GM12878 (cell line): Measurements from ENCODE around the gene GJC1. TPM values are rescaled to one million over a fixed set of nuclear protein-coding genes. Genes with fewer than 3 reads are reported as not detected.

Source experiments
- ATAC-seq: fragments of 200-7000 bp; cut with Tn5 transposase; 3 replicates; pipeline ENCODE4 v1.9.1; 2020; ENCODE audit warnings: mild to moderate bottlenecking, moderate library complexity
- BruUV-seq: library from RNA; stranded (reverse); fragments of 400-500 nt; replicated peaks from 2 replicates; lab custom pipeline; 2021; lab: Mats Ljungman, UMichigan
- CTCF ChIA-PET: fragments of 300-600 bp; sonication (Branson Sonifier 250); formaldehyde crosslinking; extraction: SDS; loops from one replicate; lab custom pipeline; 2021; ENCODE audit warnings: inconsistent platforms; lab: Yijun Ruan, JAX
- POLR2A ChIA-PET: fragments of 350-600 bp; formaldehyde crosslinking; extraction: SDS; loops from one replicate; lab custom pipeline; 2021; ENCODE audit warnings: inconsistent platforms; lab: Charles Lee
- RAD21 ChIA-PET: fragments of 300-600 bp; sonication (Branson Sonifier 250); formaldehyde crosslinking; loops from one replicate; lab custom pipeline; 2023; ENCODE audit warnings: antibody characterized with exemption; ENCODE audit not compliant: unreplicated experiment; lab: Charles Lee
- SMC1A ChIA-PET: fragments of 300-600 bp; sonication (Branson Sonifier 250); formaldehyde crosslinking; loops from one replicate; lab custom pipeline; 2023; ENCODE audit not compliant: unreplicated experiment, uncharacterized antibody; lab: Charles Lee
- DNase-seq: peaks from one replicate; pipeline ENCODE4 v3.0.0-alpha.2; 2011; ENCODE audit warnings: low read depth, low spot score
- FAIRE-seq: peaks from 3 replicates; lab custom pipeline; 2011; peaks lifted over from hg19 to GRCh38; lab: Jason Lieb, UNC
- H2AFZ ChIP-seq: 2 replicates; pipeline ENCODE4 v1.6.0; 2011; ENCODE audit warnings: low read depth, low read length, control low read depth; ENCODE audit not compliant: control insufficient read depth
- H3K27ac ChIP-seq: 2 replicates; pipeline ENCODE4 v1.5.1; 2011; ENCODE audit warnings: control low read depth; ENCODE audit not compliant: control insufficient read depth, insufficient read depth
- H3K27me3 ChIP-seq, 2 experiments: replicated peaks in 1 of 2; 2 replicates each; pipeline versions ENCODE4 v1.6.0 to v1.6.1; 2011; ENCODE audit warnings: low read length in 1 of 2; ENCODE audit not compliant: control insufficient read depth in 2 of 2, insufficient read depth in 2 of 2
- H3K36me3 ChIP-seq, 2 experiments: 2 replicates each; pipeline ENCODE4 v1.5.1; 2011; ENCODE audit warnings: low read length in 1 of 2; ENCODE audit not compliant: control insufficient read depth in 2 of 2, insufficient read depth in 2 of 2
- H3K4me1 ChIP-seq: 2 replicates; pipeline ENCODE4 v1.6.1; 2011; ENCODE audit warnings: mild to moderate bottlenecking, low read length, moderate library complexity, mixed read lengths; ENCODE audit not compliant: control insufficient read depth, insufficient read depth
- H3K4me2 ChIP-seq: 2 replicates; pipeline ENCODE4 v1.6.0; 2011; ENCODE audit warnings: control low read depth; ENCODE audit not compliant: control insufficient read depth, insufficient read depth
- H3K4me3 ChIP-seq: fragments of 200-600 bp; sonication (generic); 2 replicates; pipeline ENCODE4 v1.5.1; 2016
- H3K79me2 ChIP-seq: 2 replicates; pipeline ENCODE4 v1.6.0; 2011; ENCODE audit warnings: low read length; ENCODE audit not compliant: control insufficient read depth, insufficient read depth
- H3K9ac ChIP-seq: 2 replicates; pipeline ENCODE4 v1.8.0; 2011; ENCODE audit warnings: low read length, control low read depth, mixed read lengths; ENCODE audit not compliant: control insufficient read depth, insufficient read depth
- H3K9me3 ChIP-seq: replicated peaks from 3 replicates; pipeline ENCODE4 v1.5.1; 2011; ENCODE audit warnings: mild to moderate bottlenecking, low read length; ENCODE audit not compliant: control insufficient read depth, insufficient read depth
- H4K20me1 ChIP-seq: 2 replicates; pipeline ENCODE4 v1.6.0; 2011; ENCODE audit not compliant: control insufficient read depth, insufficient read depth
- ATF3 ChIP-seq: IDR thresholded peaks from 2 replicates; pipeline ENCODE4 v1.6.1; 2011; ENCODE audit warnings: low read depth, mild to moderate bottlenecking, low read length, moderate library complexity, borderline replicate concordance; ENCODE audit errors: extremely low read depth
- CREB1 ChIP-seq: IDR thresholded peaks from 2 replicates; pipeline ENCODE4 v1.6.1; 2012; ENCODE audit warnings: low read depth, mild to moderate bottlenecking, inconsistent platforms
- E2F4 ChIP-seq: IDR thresholded peaks from 2 replicates; pipeline ENCODE4 v1.6.1; 2012; ENCODE audit warnings: low read depth, low read length, improper control_type of control experiment
- FOXM1 ChIP-seq: IDR thresholded peaks from 2 replicates; pipeline ENCODE4 v1.6.1; 2012; ENCODE audit warnings: low read depth, mild to moderate bottlenecking, inconsistent platforms, low read length, moderate library complexity
- KDM1A ChIP-seq: fragments of 200-600 bp; sonication (generic); IDR thresholded peaks from 2 replicates; pipeline ENCODE4 v1.6.1; 2016; ENCODE audit warnings: borderline replicate concordance
- MAX ChIP-seq: IDR thresholded peaks from 2 replicates; pipeline ENCODE4 v1.6.1; 2012; ENCODE audit warnings: low read depth, low read length, improper control_type of control experiment
- NFYA ChIP-seq: IDR thresholded peaks from 2 replicates; pipeline ENCODE4 v1.6.1; 2011; ENCODE audit warnings: low read depth, mild to moderate bottlenecking, low read length, improper control_type of control experiment, borderline replicate concordance
- NFYB ChIP-seq: IDR thresholded peaks from 2 replicates; pipeline ENCODE4 v1.6.1; 2011; ENCODE audit warnings: low read depth, mild to moderate bottlenecking, low read length, improper control_type of control experiment, moderate library complexity; ENCODE audit not compliant: insufficient read depth
- PAX8 ChIP-seq: fragments of 450-650 bp; IDR thresholded peaks from 2 replicates; pipeline ENCODE4 v1.6.1; 2017; ENCODE audit warnings: mild to moderate bottlenecking, moderate library complexity
- PKNOX1 ChIP-seq: fragments of 450-650 bp; IDR thresholded peaks from 2 replicates; pipeline ENCODE4 v1.6.1; 2016; ENCODE audit warnings: mild to moderate bottlenecking
- SRF ChIP-seq, 2 experiments: IDR thresholded peaks; 2 replicates each; pipeline ENCODE4 v1.6.1; 2011; ENCODE audit warnings: low read depth in 2 of 2, low read length in 2 of 2, mild to moderate bottlenecking in 1 of 2, moderate library complexity in 1 of 2
- SUPT20H ChIP-seq: IDR thresholded peaks from 2 replicates; pipeline ENCODE4 v1.6.1; 2011; ENCODE audit warnings: low read depth, mild to moderate bottlenecking, low read length, moderate library complexity, borderline replicate concordance; ENCODE audit not compliant: control insufficient read depth
- ZNF24 ChIP-seq: fragments of 450-650 bp; IDR thresholded peaks from 2 replicates; pipeline ENCODE4 v1.6.1; 2017; ENCODE audit warnings: antibody characterized with exemption, mild to moderate bottlenecking
- ZNF687 ChIP-seq: fragments of 450-650 bp; IDR thresholded peaks from 2 replicates; pipeline ENCODE4 v1.6.1; 2017; ENCODE audit warnings: mild to moderate bottlenecking, moderate library complexity
- WGBS: methylation state at CpG from one replicate; pipeline ENCODE4 v1.1.6; 2016; ENCODE audit warnings: low lambda C conversion rate; ENCODE audit not compliant: insufficient replicate concordance, insufficient coverage; ENCODE audit errors: missing lambda C conversion rate; 5-methylcytosine and 5-hydroxymethylcytosine counted together
- in situ Hi-C: fragments of 300-500 bp; cut with MboI; formaldehyde crosslinking; loops from 9 replicates; pipeline ENCODE4 v1.14.3; 2018; ENCODE audit warnings: mixed read lengths
- intact Hi-C: fragments of 100-400 bp; cut with micrococcal nuclease; formaldehyde crosslinking; loops from one replicate; pipeline ENCODE4 v1.14.2; 2022; ENCODE audit not compliant: unreplicated experiment
- polyA plus RNA-seq, 11 experiments: library from polyadenylated mRNA; depleted of rRNA in 4 of 11; unstranded in 6 of 11; stranded (reverse) in 5 of 11; fragments of >200 nt; fragmentation: Nextera tagmentation in 4 of 11; fragmentation: Illumina TruSeq in 1 of 11; extraction: Ambion mirVana in 4 of 11; extraction: Trizol in 1 of 11; gene quantifications; 1 replicate in 1 of 11; 2 replicates in 10 of 11; pipeline versions ENCODE4 v1.2.1 to v1.2.3, GENCODE V29; 2011 to 2016; ENCODE audit warnings: inconsistent platforms in 2 of 11, missing spikeins in 2 of 11, low read depth in 1 of 11
- total RNA-seq, 4 experiments: library from RNA; depleted of rRNA in 3 of 4; stranded (reverse); fragments of >200 nt in 3 of 4; fragmentation: Illumina TruSeq in 1 of 4; extraction: Trizol in 1 of 4; gene quantifications; 2 replicates each; pipeline versions ENCODE4 v1.2.1 to v1.2.3, GENCODE V29; 2013 to 2021

GJC1 gene
- total and polyA plus RNA-seq, 10 of the 15 experiments (the other 5 are each of a cell fraction or from before 2014, with no cell fraction given) = 0.37 to 3.4 (median 0.90) TPM

GRCh38 chr17:44801880-44802279 is 28.2 kb downstream of the GJC1 start:
- ChIA-PET SMC1A (no interaction called here), RAD21 (no interaction called here)
- Histone ChIP-seq H4K20me1 (no peaks in the 10 kb centered on the region), H3K4me1 (no peaks in the 10 kb centered on the region), H2AFZ (no peak overlapping the region), H3K27ac (no peak overlapping the region)
- in situ Hi-C loops (no loop called here), intact Hi-C loops (no loop called here)
- TF ChIP-seq PAX8 (no peak), NFYB (no peak), FOXM1 (no peak), E2F4 (no peak), MAX (no peak), PKNOX1 (no peak), KDM1A (no peak), SRF (IDR thresholded peaks at IDR 0.05; ENCODE audit: low read depth in 2 of 2, low read length in 2 of 2) (no peak), CREB1 (no peak), NFYA (no peak), ZNF24 (no peak), SUPT20H (no peak), ZNF687 (no peak), ATF3 (no peak)
- TF ChIP-seq, all 136 proteins: peak for 0
- BruUV-seq = no TSS peak
- DNase-seq (no peak), ATAC-seq (no peak), FAIRE-seq (no peak)
- no peaks in the 10 kb centered on the region for H3K36me3 ChIP-seq
- H3K27me3 ChIP-seq = no peaks in the 10 kb centered on the region
- ChIA-PET CTCF (interaction anchor here (1.4 kb wide), 1 partner anchor 65 kb away, joined by 4 read pairs; no protein-coding TSS in a partner anchor), POLR2A (no interaction called here)
- H3K4me3 ChIP-seq = no peak overlapping the region
- H3K4me2 ChIP-seq = no peak overlapping the region
- H3K9ac ChIP-seq = no peak overlapping the region
- no peaks in the 10 kb centered on the region for H3K79me2 ChIP-seq
- H3K9me3 ChIP-seq = no peaks in the 10 kb centered on the region
- 92% methylated on average over 5 of the region's 5 CpGs for WGBS
